ENCODE results near the gene E2F1.
"Not testable (repeated sequence)": the region's sequence is repeated elsewhere in the genome, so short reads cannot be mapped to it uniquely, and the experiment has no call there.

E2F1 gene

DNA sequence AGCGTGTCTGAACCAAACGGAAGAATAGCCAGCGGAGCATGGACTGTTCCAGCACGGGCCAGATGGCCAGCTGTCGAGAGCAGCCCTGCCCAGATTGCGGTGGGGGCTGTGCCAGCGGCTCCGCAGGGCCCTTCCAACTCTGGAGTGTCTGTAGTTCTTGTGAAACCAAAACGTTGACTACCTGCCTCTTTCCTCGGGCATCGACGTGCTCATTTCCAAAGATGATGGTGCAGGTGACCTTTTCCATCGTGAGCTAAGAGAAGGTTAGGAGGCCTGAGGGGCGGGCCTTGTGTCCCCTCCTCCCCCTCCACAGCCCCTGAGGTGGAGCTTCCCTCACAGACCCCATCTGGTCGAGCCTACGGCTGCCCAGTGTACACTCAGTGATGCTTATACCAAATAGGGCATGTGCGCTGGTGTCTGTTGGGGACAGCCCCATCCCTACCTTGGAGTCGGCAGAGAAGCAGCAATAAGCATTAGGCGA lies 36.9 kb downstream of the E2F1 start:
- DNase-seq (ENCODE audit: insufficient read length, low spot score) (no peak), FAIRE-seq (no peak)
- TF ChIP-seq, protein P1, sequence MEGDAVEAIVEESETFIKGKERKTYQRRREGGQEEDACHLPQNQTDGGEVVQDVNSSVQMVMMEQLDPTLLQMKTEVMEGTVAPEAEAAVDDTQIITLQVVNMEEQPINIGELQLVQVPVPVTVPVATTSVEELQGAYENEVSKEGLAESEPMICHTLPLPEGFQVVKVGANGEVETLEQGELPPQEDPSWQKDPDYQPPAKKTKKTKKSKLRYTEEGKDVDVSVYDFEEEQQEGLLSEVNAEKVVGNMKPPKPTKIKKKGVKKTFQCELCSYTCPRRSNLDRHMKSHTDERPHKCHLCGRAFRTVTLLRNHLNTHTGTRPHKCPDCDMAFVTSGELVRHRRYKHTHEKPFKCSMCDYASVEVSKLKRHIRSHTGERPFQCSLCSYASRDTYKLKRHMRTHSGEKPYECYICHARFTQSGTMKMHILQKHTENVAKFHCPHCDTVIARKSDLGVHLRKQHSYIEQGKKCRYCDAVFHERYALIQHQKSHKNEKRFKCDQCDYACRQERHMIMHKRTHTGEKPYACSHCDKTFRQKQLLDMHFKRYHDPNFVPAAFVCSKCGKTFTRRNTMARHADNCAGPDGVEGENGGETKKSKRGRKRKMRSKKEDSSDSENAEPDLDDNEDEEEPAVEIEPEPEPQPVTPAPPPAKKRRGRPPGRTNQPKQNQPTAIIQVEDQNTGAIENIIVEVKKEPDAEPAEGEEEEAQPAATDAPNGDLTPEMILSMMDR (IDR thresholded peaks at IDR 0.05; ENCODE audit: insufficient read depth, missing control alignments), result no peak

DNA sequence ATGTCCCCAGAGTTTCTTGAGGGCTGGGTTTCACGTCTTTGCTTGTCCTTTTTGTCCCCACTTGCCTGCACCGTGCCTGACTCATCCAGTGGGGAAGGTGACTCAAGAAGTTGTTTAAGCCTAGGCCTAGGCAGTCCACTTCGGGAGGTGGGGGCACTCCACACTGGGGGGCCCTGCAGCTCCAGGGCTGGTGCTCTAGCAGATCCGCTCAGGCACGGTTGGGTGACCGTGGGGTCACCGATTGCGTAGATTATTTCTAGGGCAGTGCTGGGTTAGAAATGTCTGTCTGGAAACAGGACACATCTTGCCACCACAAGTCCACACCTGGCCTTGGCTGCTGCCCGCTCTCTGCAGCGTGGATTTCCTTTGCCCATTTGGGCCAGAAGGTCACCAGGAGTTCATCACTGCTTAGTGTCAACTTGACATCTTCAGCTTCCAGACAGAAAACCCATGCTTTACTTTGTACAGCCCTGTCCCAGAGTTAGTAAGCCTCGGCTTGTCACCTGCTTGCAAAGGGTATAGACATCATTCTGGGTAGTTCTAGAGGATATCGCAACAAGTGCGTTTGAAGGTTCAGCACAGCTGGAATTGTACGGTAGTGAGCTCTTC lies 37.7 kb downstream of the E2F1 start:
- FAIRE-seq, result no peak
- no peak for DNase-seq (ENCODE audit: insufficient read length, low spot score)

DNA sequence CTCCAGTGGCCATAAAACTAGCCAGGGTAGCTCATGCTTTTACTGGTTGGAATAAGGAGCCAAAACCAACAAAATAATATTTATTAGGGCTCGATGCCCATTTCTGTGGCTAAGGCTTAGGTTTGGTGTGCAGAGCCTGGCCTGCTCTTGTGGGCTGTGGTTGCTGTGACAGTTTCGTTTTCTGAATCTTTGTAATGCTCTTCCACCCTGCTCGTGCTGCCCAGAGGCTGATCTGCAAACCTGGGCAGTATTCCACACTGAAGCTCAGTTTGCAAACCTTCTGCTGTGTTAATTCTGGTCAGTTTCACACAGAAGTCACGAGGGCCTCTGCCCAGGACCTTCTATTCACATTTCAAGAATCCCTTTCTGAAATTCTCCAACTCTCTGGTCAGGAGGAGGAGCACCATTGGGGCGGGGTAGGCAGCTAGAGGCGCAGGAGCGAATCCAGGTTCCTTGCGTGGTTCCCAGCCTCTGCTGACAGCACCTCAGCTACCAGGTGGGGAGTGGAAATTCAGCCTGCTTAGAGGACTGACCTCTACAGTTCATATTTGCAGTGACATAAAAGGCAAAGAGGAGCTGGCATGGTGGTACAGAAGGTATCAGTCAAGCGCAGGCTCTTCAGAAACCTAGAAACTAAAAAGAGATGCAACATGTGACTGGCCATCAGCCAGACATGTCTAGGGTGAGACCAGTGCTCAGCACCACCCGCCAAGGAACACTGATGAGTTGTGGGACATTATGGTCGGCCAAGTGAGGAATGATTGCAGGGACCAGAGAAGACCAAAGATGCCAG lies 38.4 kb downstream of the E2F1 start:
- DNase-seq (ENCODE audit: insufficient read length, low spot score) (peak; percentile 20), FAIRE-seq (no peak)
- TF ChIP-seq, protein P1 (IDR thresholded peaks at IDR 0.05; ENCODE audit: insufficient read depth, missing control alignments), result no peak

More for the DNA sequence above, 37.7 kb downstream of the E2F1 start:
- TF ChIP-seq, protein P1 (IDR thresholded peaks at IDR 0.05; ENCODE audit: insufficient read depth, missing control alignments), result no peak

DNA sequence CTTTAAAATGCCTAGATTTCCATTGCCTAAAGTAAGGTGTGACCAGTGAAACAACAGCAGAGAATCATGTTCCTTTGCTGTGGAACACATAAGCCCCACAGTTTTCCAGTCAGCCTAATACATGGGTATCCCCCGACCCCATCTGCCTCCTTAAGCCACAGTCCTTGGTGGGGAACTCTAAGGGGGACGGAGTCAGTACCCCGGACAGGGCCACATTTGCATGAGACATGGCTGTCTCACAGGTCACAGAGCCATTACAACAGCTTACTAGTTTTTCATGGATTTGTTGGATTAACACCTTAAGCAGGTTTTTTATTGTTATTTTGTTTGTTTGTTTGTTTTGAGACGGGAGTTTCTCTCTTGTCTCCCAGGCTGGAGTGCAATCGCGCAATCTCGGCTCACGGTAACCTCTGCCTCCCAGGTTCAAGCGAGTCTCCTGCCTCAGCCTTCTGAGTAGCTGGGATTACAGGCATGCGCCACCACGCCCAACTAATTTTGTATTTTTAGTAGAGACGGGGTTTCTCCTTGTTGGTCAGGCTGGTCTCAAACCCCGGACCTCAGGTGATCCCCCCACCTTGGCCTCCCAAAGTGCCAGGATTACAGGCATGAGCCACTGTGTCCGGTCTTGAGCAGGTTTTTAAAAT lies 39.1 kb downstream of the E2F1 start:
- not testable (repeated sequence) for FAIRE-seq
- peak; percentile 18 for DNase-seq (ENCODE audit: insufficient read length, low spot score)

DNA sequence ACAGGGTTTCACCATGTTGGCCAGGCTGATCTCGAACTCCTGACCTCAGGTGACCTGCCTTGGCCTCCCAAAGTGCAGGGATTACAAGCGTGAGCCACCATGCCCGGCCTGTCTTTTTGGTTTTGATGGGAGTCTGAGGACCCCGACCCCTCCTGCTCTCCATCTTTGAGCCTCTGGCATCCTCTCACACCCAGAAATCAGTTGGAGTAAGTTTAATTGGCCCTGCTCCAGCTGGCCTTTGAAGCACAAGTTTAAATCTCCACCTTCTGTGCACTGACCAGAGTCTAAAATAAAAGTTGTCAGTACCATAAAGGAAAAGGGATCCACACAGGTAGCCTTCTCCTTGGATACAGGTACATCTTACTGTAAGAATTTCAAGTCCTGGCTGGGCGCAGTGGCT lies 40.0 kb downstream of the E2F1 start:
- DNase-seq (ENCODE audit: insufficient read length, low spot score), result no peak
- no peak for FAIRE-seq
- TF ChIP-seq, protein P1 (IDR thresholded peaks at IDR 0.05; ENCODE audit: insufficient read depth, missing control alignments), result no peak

DNA sequence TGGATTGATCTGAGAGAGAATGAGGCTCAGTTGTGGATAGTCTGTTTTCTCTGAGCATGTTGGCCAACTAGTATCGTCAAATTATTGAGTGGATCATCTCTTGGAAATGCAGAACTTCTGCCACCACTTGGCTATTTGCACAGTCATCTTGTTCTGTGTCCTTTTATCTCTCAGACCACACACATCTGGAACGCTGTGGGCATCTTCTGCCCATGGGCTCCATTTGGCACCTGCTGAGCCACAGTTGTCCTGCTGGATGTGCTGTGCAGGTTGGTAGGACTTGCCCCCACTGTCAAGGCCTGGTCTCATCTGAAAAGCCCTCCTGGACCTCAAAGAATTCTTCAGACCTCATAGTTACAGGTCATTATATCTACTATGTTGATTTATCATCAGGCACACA lies 40.8 kb downstream of the E2F1 start:
- FAIRE-seq, result no peak

DNA sequence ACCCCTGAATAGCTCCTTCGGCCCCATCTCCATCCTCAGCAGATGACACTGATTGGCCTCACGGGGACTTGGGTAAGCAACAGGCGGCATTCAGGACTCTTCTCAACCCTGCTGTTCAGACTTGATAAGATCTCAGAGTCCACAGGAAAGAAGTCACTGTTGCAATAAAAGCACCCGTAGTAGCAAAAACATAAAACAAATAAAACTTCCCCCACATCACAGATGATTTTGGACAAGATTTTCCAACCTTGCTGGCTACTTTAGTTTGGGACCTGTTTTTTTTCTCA lies 41.2 kb downstream of the E2F1 start:
- TF ChIP-seq, protein P1 (IDR thresholded peaks at IDR 0.05; ENCODE audit: insufficient read depth, missing control alignments), result no peak
- DNase-seq (ENCODE audit: insufficient read length, low spot score), result no peak
- no peak for FAIRE-seq

More for the DNA sequence above, 40.8 kb downstream of the E2F1 start:
- TF ChIP-seq, protein P1 (IDR thresholded peaks at IDR 0.05; ENCODE audit: insufficient read depth, missing control alignments), result no peak
- DNase-seq (ENCODE audit: insufficient read length, low spot score), result no peak

Data from D721Med (cell line).